B cell (primary cell): Measurements from ENCODE around the gene TOMM6. TPM values are rescaled to one million over a fixed set of nuclear protein-coding genes. Genes with fewer than 3 reads are reported as not detected.

Experiments
- ATAC-seq: fragments of 200-7000 bp; cut with Tn5 transposase; one replicate; pipeline ENCODE4 v1.10.0; 2021; ENCODE audit warnings: low read depth, mild to moderate bottlenecking, moderate number of reproducible peaks, moderate library complexity
- CTCF ChIA-PET: fragments of 350-600 bp; sonication (Branson Sonifier 250); formaldehyde crosslinking; loops from one replicate; lab custom pipeline; 2021; ENCODE audit warnings: antibody characterized with exemption, inconsistent platforms; lab: Charles Lee
- POLR2A ChIA-PET: fragments of 350-600 bp; sonication (Branson Sonifier 250); formaldehyde crosslinking; loops from one replicate; lab custom pipeline; 2021; ENCODE audit warnings: antibody characterized with exemption; lab: Charles Lee
- DNase-seq: peaks from one replicate; pipeline ENCODE4 v3.0.0; 2013
- H2AFZ ChIP-seq: 2 replicates; pipeline ENCODE4 v1.6.1; 2012; ENCODE audit warnings: mild to moderate bottlenecking, low read depth, low read length; ENCODE audit not compliant: insufficient read depth, poor library complexity, severe bottlenecking
- H3K27ac ChIP-seq, 2 donors: 1 replicate in 1 of 2; 2 replicates in 1 of 2; pipeline ENCODE4 v1.5.1; 2012 to 2013; ENCODE audit warnings: low read length in 2 of 2, mild to moderate bottlenecking in 2 of 2, moderate library complexity in 1 of 2
- H3K27me3 ChIP-seq, 4 experiments: fragments of 200-600 bp in 1 of 4; sonication (generic) in 1 of 4; replicated peaks in 1 of 4; 1 replicate in 2 of 4; 2 replicates in 2 of 4; pipeline versions ENCODE4 v1.6.1 to v1.7.0; 2013 to 2016; ENCODE audit warnings: low read length in 3 of 4, mild to moderate bottlenecking in 2 of 4, mixed read lengths in 1 of 4, moderate library complexity in 1 of 4; ENCODE audit not compliant: insufficient read depth in 4 of 4, control insufficient read depth in 3 of 4; ENCODE audit errors: control extremely low read depth in 1 of 4
- H3K36me3 ChIP-seq, 2 experiments: replicated peaks in 1 of 2; 1 replicate in 1 of 2; 2 replicates in 1 of 2; pipeline versions ENCODE4 v1.6.1 to v1.7.1; 2013; ENCODE audit warnings: low read length in 1 of 2; ENCODE audit not compliant: insufficient read depth in 2 of 2, control insufficient read depth in 1 of 2; ENCODE audit errors: control extremely low read depth in 1 of 2, extremely low read depth in 1 of 2
- H3K4me1 ChIP-seq, 2 donors: fragments of 200-600 bp in 1 of 2; sonication (generic) in 1 of 2; 1 replicate in 1 of 2; 2 replicates in 1 of 2; pipeline versions ENCODE4 v1.5.1 to v1.6.1; 2013 to 2017; ENCODE audit warnings: low read length in 2 of 2; ENCODE audit not compliant: control insufficient read depth in 2 of 2, insufficient read depth in 2 of 2
- H3K4me2 ChIP-seq: replicated peaks from 2 replicates; pipeline ENCODE3; 2012; ENCODE audit warnings: mild to moderate bottlenecking, low read depth, low read length; ENCODE audit not compliant: poor library complexity, severe bottlenecking
- H3K4me3 ChIP-seq, 5 experiments: fragments of 200-600 bp in 1 of 5; sonication (generic) in 1 of 5; 1 replicate in 3 of 5; 2 replicates in 2 of 5; pipeline versions ENCODE4 v1.5.1 to v1.7.0; 2011 to 2016; ENCODE audit warnings: low read length in 4 of 5, mild to moderate bottlenecking in 4 of 5, low read depth in 2 of 5, control low read depth in 1 of 5, moderate library complexity in 1 of 5; ENCODE audit not compliant: insufficient read depth in 1 of 5; ENCODE audit errors: control extremely low read depth in 1 of 5, extremely low read depth in 1 of 5
- H3K79me2 ChIP-seq: fragments of 200-600 bp; sonication (generic); one replicate; pipeline ENCODE4 v1.6.0; 2016; ENCODE audit warnings: low read length; ENCODE audit not compliant: control insufficient read depth, insufficient read depth
- H3K9ac ChIP-seq: fragments of 200-600 bp; sonication (generic); 2 replicates; pipeline ENCODE4 v1.6.1; 2017; ENCODE audit warnings: mild to moderate bottlenecking, low read length, moderate library complexity
- H3K9me3 ChIP-seq, 3 donors: one replicate each; pipeline versions ENCODE4 v1.6.1 to v1.7.1; 2013; ENCODE audit warnings: low read length in 2 of 3; ENCODE audit not compliant: control insufficient read depth in 2 of 3, insufficient read depth in 1 of 3; ENCODE audit errors: control extremely low read depth in 1 of 3
- H4K20me1 ChIP-seq: 2 replicates; pipeline ENCODE4 v1.6.0; 2012; ENCODE audit warnings: mild to moderate bottlenecking, low read length; ENCODE audit not compliant: insufficient read depth, control insufficient read depth, poor library complexity, severe bottlenecking
- H3K27ac Mint-ChIP-seq: one replicate; pipeline ENCODE4 v1.8.0; 2021; ENCODE audit warnings: mixed read lengths
- H3K27me3 Mint-ChIP-seq: one replicate; pipeline ENCODE4 v1.8.0; 2021; ENCODE audit warnings: mixed read lengths
- H3K4me1 Mint-ChIP-seq: one replicate; pipeline ENCODE4 v1.8.0; 2021; ENCODE audit warnings: mixed read lengths
- H3K4me3 Mint-ChIP-seq: one replicate; pipeline ENCODE4 v1.8.0; 2021; ENCODE audit warnings: mixed read lengths
- H3K9me3 Mint-ChIP-seq: one replicate; pipeline ENCODE4 v1.8.0; 2022; ENCODE audit warnings: mixed read lengths; ENCODE audit not compliant: insufficient read depth
- CTCF ChIP-seq: fragments of 200-600 bp; IDR thresholded peaks from one replicate; pipeline ENCODE4 v1.8.0; 2022; ENCODE audit warnings: antibody characterized with exemption, mild to moderate bottlenecking
- EZH2 ChIP-seq: IDR thresholded peaks from 2 replicates; pipeline ENCODE4 v1.6.1; 2012; ENCODE audit warnings: borderline replicate concordance, low read depth, mild to moderate bottlenecking, moderate library complexity, low read length; ENCODE audit not compliant: insufficient read depth, poor library complexity, severe bottlenecking
- WGBS: methylation state at CpG from one replicate; pipeline ENCODE4 v1.1.5; 2013; ENCODE audit warnings: missing lambda C conversion rate; ENCODE audit not compliant: insufficient coverage; 5-methylcytosine and 5-hydroxymethylcytosine counted together
- intact Hi-C: fragments of 100-400 bp; cut with micrococcal nuclease; formaldehyde crosslinking; loops from one replicate; pipeline ENCODE4 v1.10.0; 2022
- polyA plus RNA-seq: library from polyadenylated mRNA; depleted of rRNA; stranded (reverse); fragments of >200 nt; gene quantifications from 2 replicates; pipeline ENCODE4 v1.2.3, GENCODE V29; 2012
- total RNA-seq, 2 donors: library from RNA; stranded (reverse); fragments of 120-200 nt in 1 of 2; gene quantifications; 1 replicate in 1 of 2; 2 replicates in 1 of 2; pipeline versions ENCODE4 v1.2.3 to v1.2.4, GENCODE V29; 2013 to 2022

Gene TOMM6
- total and polyA plus RNA-seq, 2 donors (not counting 1 experiment from before 2014, with no cell fraction given), result 117 to 239 TPM

GRCh38 chr6:41824571-41825569, 37.4 kb downstream of the TOMM6 start:
- Histone ChIP-seq H3K9me3 (no peaks in the 10 kb centered on the region), H2AFZ (no peak overlapping the region), H3K36me3 (no peaks in the 10 kb centered on the region), H3K79me2 (no peaks in the 10 kb centered on the region), H3K4me2 (no peak overlapping the region), H3K9ac (no peak overlapping the region), H3K27me3 (no peaks in the 10 kb centered on the region), H3K4me3 (no peak overlapping the region), H3K4me1 (no peaks in the 10 kb centered on the region), H4K20me1 (no peaks in the 10 kb centered on the region), H3K27ac (no peak overlapping the region)
- ChIA-PET CTCF (interaction anchor here (0.6 to 1.0 kb wide), 2 partner anchors 220 to 375 kb away, joined by 3 read pairs; no protein-coding TSS in a partner anchor), POLR2A (interaction anchor here (0.7 kb wide), 1 partner anchor 352 kb away, joined by 4 read pairs; no protein-coding TSS in a partner anchor)
- DNase-seq (no peak), ATAC-seq (no peak)
- Mint-ChIP-seq H3K4me1 (no peaks in the 10 kb centered on the region), H3K27ac (no peak overlapping the region), H3K27me3 (no peaks in the 10 kb centered on the region), H3K4me3 (no peak overlapping the region), H3K9me3 (no peaks in the 10 kb centered on the region)
- TF ChIP-seq EZH2, result no peak
- no peak for TF ChIP-seq CTCF
- intact Hi-C loops, result no loop called here
- 92% methylated on average over 9 of the region's 13 CpGs for WGBS
